Measurements from ENCODE around the gene TMEM143.

The TMEM143 gene

GRCh38 chr19:48359123-48359522 lies 4.6 kb downstream of the TMEM143 start:
- no peak for DNase-seq (ENCODE audit: low read depth in 3 of 3)

- no peak for DNase-seq (ENCODE audit: low read depth in 3 of 3)
Observed at GRCh38 chr19:48355365-48355954, 8.3 kb downstream of the TMEM143 start.

DNA sequence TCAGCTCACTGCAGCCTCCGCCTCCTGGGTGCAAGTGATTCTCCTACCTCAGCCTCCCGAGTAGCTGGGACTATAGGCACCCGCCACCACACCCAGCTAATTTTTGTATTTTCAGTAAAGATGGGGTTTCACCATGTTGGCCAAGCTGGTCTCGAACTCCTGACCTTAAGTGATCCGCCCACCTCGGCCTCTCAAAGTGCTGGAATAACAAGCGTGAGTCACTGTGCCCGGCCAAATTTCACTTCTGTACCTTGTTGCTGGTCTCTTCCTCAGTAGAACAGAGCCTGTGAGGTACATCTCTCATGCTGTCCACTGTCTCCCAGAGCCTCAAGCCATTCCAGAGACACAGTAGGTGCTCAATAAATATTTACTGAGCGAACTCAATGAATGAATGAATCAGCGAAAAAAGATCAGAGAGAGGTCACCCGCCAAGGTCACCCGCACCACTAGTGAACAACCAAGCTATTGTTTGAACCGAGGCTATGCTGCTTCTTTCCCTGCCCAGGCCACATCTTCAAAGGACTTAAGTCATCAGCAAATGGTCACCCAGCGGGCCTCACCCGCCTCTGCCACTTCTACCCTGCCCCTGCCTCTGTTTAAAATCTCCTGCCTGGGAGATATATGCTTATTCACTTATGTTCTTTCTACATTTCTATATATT lies 9.3 kb downstream of the TMEM143 start:
- no peak for DNase-seq (ENCODE audit: low read depth in 3 of 3)

DNA sequence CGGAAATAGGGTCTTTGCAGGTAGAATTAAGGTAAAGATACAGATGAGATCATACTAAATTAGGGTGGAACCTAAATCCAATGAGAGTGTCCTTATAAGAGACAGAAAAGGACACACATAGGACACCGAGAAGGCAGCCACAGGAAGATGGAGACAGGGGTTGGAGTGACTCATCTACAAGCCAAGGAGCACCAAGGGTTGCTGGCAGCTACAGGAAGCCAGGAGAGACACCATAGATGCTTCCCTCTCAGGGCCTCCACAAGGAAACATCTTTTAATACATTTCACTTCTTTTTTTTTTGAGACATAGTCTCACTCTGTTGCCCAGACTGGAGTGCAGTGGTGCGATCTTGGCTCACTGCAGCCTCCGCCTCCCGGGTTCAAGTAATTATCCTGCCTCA lies 10.1 kb downstream of the TMEM143 start:
- DNase-seq (ENCODE audit: low read depth in 3 of 3), result no peak

GRCh38 chr19:48351341-48351752 lies 12.4 kb downstream of the TMEM143 start:
- DNase-seq (ENCODE audit: low read depth in 3 of 3), result peak; percentile 66 to 83 (median 70)

DNA sequence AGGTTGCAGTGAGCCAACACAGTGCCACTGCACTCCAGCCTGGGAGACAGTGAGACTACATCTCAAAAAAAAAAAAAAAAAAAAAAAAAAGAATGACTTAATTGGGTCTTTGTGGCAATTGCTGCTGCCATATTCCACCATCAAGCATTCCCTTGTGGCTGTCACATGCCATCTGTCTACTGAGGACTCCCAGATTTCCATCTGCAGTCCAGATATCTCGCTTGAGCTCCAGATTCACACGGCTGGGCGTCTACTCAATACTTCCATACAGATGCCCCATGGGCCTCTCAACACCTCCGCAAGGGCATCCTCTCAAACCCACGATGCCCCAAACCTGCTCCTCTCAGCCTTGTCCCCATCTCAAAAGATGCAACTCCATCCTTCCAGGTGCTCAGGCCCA lies 12.9 kb downstream of the TMEM143 start:
- DNase-seq (ENCODE audit: low read depth in 3 of 3), result no peak

DNA sequence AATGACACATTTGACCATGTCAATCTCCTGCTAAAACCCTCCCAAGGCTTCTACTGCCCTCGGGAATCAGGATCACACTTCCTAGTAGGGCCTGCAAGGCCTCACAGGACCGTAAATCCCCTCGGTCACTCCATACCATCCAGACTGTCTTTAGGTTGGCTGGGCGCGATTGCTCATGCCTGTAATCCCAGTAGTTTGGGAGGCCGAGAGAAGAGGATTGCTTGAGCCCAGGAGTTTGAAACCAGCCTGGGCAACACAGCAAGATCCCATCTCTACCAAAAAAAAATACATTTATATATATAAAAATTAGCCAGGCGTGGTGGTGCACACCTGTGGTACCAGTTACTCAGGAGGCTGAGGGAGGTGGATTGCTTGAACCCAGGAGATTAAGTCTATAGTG lies 15.0 kb downstream of the TMEM143 start:
- no peak for DNase-seq (ENCODE audit: low read depth in 3 of 3)

DNA sequence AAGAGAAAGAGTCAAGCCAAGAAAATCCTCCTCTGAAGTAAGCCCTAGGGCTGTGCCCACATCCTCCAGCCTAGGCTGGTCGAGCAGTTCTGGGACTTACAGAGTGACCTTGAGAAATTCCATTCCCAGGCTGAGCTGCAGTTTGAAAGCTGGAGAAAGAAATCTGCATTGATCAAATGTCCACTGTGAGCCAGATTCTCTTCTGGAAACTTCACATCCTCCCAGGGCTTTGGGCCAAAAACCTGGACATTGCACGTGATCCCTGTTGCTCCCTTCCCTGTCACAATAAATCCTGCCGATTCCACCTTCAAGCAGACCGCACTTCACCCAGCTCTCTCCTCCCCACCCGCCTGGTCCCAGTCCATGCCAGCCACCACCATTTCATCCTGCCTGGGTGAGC lies 15.7 kb downstream of the TMEM143 start:
- DNase-seq (ENCODE audit: low read depth in 3 of 3), result no peak

- DNase-seq (ENCODE audit: low read depth in 3 of 3), result no peak
Observed at GRCh38 chr19:48346191-48346590, 17.5 kb downstream of the TMEM143 start.

DNA sequence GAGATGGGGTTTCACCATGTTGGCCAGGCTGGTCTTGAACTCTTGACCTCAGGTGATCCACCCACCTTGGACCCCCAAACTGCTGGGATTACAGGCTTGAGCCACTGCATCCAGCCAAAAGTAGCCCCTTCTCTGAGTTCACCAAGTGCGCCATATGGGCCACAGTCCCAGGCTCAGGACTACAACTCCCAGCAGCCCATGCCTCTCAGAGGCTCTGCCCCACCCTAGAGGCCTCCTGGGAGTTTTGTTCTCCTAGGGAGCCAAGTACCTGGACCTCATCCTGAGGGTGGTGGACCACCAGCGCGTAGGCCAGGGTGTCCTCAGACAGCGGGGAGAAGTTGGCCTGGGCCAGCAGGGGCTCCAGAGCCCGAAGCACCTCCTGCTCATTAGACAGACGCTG lies 18.8 kb downstream of the TMEM143 start:
- no peak for DNase-seq (ENCODE audit: low read depth in 3 of 3)

GRCh38 chr19:48342841-48343540 lies 20.7 kb downstream of the TMEM143 start:
- no peak for DNase-seq (ENCODE audit: low read depth in 3 of 3)

GRCh38 chr19:48342414-48342738 lies 21.4 kb downstream of the TMEM143 start:
- no peak for DNase-seq (ENCODE audit: low read depth in 3 of 3)

GRCh38 chr19:48341515-48342413 lies 22.0 kb downstream of the TMEM143 start:
- DNase-seq (ENCODE audit: low read depth in 3 of 3), result no peak

DNA sequence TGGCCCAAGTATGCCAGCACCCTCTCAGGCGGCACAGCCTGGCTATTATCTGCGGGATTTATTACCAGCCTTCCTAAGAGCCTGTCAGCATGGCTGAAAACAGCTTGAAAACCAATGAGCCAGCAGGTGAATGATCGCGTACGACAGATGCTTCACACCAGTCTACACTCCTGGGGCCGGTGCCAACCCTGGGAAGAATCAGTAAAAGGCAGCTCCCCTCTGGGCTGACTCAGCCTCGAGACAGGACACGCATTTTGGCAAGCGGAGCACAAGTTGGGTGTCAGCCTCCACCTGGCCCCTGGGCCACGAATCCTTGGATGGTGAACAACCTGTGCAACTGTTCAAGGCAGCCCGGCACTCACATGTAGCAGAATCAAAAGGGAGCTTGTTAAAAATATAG lies 22.7 kb downstream of the TMEM143 start:
- DNase-seq (ENCODE audit: low read depth in 3 of 3), result no peak

GRCh38 chr19:48338802-48339503 lies 24.8 kb downstream of the TMEM143 start:
- no peak for DNase-seq (ENCODE audit: low read depth in 3 of 3)

GRCh38 chr19:48338253-48338755 lies 25.4 kb downstream of the TMEM143 start:
- DNase-seq (ENCODE audit: low read depth in 3 of 3), result no peak

DNA sequence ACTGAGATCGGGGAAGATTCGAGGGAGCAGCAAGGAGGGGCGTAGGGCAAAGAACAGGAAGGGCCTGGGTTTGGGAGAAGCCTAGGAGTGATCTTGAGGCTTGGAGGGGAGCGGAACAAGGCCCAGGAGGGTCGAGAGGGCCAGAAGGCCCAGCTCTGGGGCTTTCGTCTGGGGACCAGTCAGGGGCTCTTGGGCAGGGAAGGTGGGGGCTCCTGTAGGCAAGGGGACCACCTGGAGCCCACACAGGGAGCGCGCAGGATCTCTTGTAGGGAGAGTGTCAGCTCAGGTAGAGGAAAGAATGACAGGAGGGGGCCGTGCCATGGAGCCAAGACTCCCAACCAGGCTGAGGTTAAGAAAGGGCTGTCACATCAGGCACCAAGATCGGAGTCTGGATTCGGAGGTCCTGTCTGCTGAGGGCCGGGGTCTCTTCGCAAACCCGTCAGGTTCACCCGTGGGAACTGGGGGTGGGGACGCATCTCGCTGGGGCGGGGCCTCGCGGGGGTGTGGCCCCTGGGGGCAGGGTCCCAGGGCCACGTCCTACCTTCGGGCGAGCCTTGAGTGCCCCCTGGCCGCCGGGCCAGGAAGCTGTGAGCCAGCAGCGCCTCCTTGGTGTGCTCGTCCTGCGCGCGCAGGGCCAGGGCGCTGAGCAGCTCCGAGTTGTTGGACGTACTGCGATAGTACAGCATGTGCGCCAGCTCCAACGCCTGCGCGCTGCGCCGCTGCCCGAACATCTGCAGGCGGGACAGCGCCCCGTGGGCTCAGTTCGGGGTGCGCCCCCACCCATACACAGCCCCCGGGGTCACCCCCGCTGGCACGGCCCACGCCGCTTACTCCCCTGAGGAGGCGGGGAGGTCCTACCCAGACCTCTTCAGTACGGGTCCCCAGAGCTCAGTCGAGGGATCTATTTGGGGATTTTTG lies 30.0 kb downstream of the TMEM143 start:
- DNase-seq (ENCODE audit: low read depth in 3 of 3), result peak; percentile 81 to 92 (median 81)

GRCh38 chr19:48332662-48333466 lies 30.9 kb downstream of the TMEM143 start:
- DNase-seq (ENCODE audit: low read depth in 3 of 3), result peak; percentile 80 to 90 (median 84)

DNA sequence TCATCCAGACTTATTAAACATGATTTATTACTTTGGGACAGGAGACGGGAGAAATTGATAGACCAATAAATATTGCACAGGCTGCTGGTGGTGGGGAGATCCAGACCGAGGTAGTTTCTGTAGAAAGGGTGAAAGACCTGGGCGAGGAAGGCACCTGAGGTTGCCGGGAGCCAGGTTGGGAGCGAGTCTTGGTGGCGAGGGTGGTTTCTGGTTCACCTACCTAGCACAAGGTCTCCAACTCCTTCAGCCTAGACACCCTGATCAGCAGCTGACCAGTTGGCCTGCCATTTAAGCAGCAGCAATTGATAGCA lies 31.4 kb downstream of the TMEM143 start:
- no peak for DNase-seq (ENCODE audit: low read depth in 3 of 3)

Measured in stimulated activated CD4-positive, alpha-beta T cell treated with anti-CD3 and anti-CD28 coated beads, TNF-alpha, amount 100 ng/mL, for 24 hours (primary cell).